ENCODE data around the gene UHRF1. TPM values are rescaled to one million over a fixed set of nuclear protein-coding genes. Genes with fewer than 3 reads are reported as not detected.

Gene UHRF1
- total RNA-seq, 1 experiment from 2014 or later = 53.6 TPM

GRCh38 chr19:4957981-4958380 lies 48.7 kb downstream of the UHRF1 start:
- BruUV-seq (replicated peaks) = no TSS peak
- Histone ChIP-seq H3K36me3 (ENCODE audit: control insufficient read depth, insufficient read depth, low read length) (no peaks in the 10 kb centered on the region), H3K9me3 (ENCODE audit: control insufficient read depth, insufficient read depth, low read depth, low read length) (no peaks in the 10 kb centered on the region), H3K4me3 (ENCODE audit: low read depth in 2 of 2, low read length in 2 of 2) (no peak overlapping the region), H3K4me1 (ENCODE audit: control insufficient read depth, insufficient read depth, low read length) (no peaks in the 10 kb centered on the region), H3K27me3 (ENCODE audit: control insufficient read depth, insufficient read depth, low read length) (no peaks in the 10 kb centered on the region), H3K27ac (ENCODE audit: low read length) (no peak overlapping the region)
- no peak for ATAC-seq
- CTCF ChIA-PET = no interaction called here
- TF ChIP-seq, protein P1, sequence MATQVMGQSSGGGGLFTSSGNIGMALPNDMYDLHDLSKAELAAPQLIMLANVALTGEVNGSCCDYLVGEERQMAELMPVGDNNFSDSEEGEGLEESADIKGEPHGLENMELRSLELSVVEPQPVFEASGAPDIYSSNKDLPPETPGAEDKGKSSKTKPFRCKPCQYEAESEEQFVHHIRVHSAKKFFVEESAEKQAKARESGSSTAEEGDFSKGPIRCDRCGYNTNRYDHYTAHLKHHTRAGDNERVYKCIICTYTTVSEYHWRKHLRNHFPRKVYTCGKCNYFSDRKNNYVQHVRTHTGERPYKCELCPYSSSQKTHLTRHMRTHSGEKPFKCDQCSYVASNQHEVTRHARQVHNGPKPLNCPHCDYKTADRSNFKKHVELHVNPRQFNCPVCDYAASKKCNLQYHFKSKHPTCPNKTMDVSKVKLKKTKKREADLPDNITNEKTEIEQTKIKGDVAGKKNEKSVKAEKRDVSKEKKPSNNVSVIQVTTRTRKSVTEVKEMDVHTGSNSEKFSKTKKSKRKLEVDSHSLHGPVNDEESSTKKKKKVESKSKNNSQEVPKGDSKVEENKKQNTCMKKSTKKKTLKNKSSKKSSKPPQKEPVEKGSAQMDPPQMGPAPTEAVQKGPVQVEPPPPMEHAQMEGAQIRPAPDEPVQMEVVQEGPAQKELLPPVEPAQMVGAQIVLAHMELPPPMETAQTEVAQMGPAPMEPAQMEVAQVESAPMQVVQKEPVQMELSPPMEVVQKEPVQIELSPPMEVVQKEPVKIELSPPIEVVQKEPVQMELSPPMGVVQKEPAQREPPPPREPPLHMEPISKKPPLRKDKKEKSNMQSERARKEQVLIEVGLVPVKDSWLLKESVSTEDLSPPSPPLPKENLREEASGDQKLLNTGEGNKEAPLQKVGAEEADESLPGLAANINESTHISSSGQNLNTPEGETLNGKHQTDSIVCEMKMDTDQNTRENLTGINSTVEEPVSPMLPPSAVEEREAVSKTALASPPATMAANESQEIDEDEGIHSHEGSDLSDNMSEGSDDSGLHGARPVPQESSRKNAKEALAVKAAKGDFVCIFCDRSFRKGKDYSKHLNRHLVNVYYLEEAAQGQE (IDR thresholded peaks at IDR 0.05; ENCODE audit: insufficient read depth in 1 of 2, low read depth in 2 of 2, low read length in 1 of 2) = no peak
- TF ChIP-seq POLR2AphosphoS5 (IDR thresholded peaks at IDR 0.05; ENCODE audit: low read depth, low read length) (no peak), SIN3A (IDR thresholded peaks at IDR 0.05; ENCODE audit: borderline replicate concordance, insufficient read depth, low read depth, low read length) (no peak), TCF7L2 (IDR thresholded peaks at IDR 0.05; ENCODE audit: low read depth, low read length) (no peak)
- TF ChIP-seq, protein P2, sequence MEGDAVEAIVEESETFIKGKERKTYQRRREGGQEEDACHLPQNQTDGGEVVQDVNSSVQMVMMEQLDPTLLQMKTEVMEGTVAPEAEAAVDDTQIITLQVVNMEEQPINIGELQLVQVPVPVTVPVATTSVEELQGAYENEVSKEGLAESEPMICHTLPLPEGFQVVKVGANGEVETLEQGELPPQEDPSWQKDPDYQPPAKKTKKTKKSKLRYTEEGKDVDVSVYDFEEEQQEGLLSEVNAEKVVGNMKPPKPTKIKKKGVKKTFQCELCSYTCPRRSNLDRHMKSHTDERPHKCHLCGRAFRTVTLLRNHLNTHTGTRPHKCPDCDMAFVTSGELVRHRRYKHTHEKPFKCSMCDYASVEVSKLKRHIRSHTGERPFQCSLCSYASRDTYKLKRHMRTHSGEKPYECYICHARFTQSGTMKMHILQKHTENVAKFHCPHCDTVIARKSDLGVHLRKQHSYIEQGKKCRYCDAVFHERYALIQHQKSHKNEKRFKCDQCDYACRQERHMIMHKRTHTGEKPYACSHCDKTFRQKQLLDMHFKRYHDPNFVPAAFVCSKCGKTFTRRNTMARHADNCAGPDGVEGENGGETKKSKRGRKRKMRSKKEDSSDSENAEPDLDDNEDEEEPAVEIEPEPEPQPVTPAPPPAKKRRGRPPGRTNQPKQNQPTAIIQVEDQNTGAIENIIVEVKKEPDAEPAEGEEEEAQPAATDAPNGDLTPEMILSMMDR (IDR thresholded peaks at IDR 0.05) = no peak
- in situ Hi-C loops (cut with HindIII; ENCODE audit: low pct_unique_long_range_greater_than_20kb, low sequenced_read_pairs) (no loop called here), intact Hi-C loops (cut with micrococcal nuclease; ENCODE audit: unreplicated experiment) (no loop called here)
- POLR2A ChIA-PET = interaction anchor here (0.5 kb wide), 1 partner anchor 10 kb away, joined by 14 read pairs; no protein-coding TSS in a partner anchor
- DNase-seq (ENCODE audit: low read depth, low spot score) = no peak

- in situ Hi-C loops (cut with HindIII; ENCODE audit: low pct_unique_long_range_greater_than_20kb, low sequenced_read_pairs) (no loop called here), intact Hi-C loops (cut with micrococcal nuclease; ENCODE audit: unreplicated experiment) (no loop called here)
- H3K4me1 ChIP-seq (ENCODE audit: control insufficient read depth, insufficient read depth, low read length) = no peaks in the 10 kb centered on the region
- no peak for DNase-seq (ENCODE audit: low read depth, low spot score)
- H3K36me3 ChIP-seq (ENCODE audit: control insufficient read depth, insufficient read depth, low read length) = no peaks in the 10 kb centered on the region
- no TSS peak for BruUV-seq (replicated peaks)
- no peak overlapping the region for H3K4me3 ChIP-seq (ENCODE audit: low read depth in 2 of 2, low read length in 2 of 2)
- ChIA-PET CTCF (interaction anchor here (0.7 kb wide), 1 partner anchor 149 kb away, joined by 3 read pairs; no protein-coding TSS in a partner anchor), POLR2A (no interaction called here)
- ATAC-seq = no peak
- no peaks in the 10 kb centered on the region for H3K9me3 ChIP-seq (ENCODE audit: control insufficient read depth, insufficient read depth, low read depth, low read length)
- TF ChIP-seq, protein P2 (IDR thresholded peaks at IDR 0.05) = no peak
- TF ChIP-seq TCF7L2 (IDR thresholded peaks at IDR 0.05; ENCODE audit: low read depth, low read length) = no peak
- TF ChIP-seq, protein P1 (IDR thresholded peaks at IDR 0.05; ENCODE audit: insufficient read depth in 1 of 2, low read depth in 2 of 2, low read length in 1 of 2) = no peak
- no peak for TF ChIP-seq SIN3A (IDR thresholded peaks at IDR 0.05; ENCODE audit: borderline replicate concordance, insufficient read depth, low read depth, low read length)
- TF ChIP-seq POLR2AphosphoS5 (IDR thresholded peaks at IDR 0.05; ENCODE audit: low read depth, low read length) = no peak
- no peaks in the 10 kb centered on the region for H3K27me3 ChIP-seq (ENCODE audit: control insufficient read depth, insufficient read depth, low read length)
- no peak overlapping the region for H3K27ac ChIP-seq (ENCODE audit: low read length)
Observed at GRCh38 chr19:4962085-4962619, 52.9 kb downstream of the UHRF1 start.
